Ovary (tissue), 3 donors: ENCODE results near the gene SLC9B2.

Source experiments
- CTCF ChIP-seq, 3 donors: fragments of 450-650 bp in 2 of 3; fragments of 200-600 bp in 1 of 3; IDR thresholded peaks; one replicate each; pipeline versions ENCODE4 v1.5.1 to v1.8.0; 2016 to 2022; ENCODE audit warnings: antibody characterized with exemption in 3 of 3, mild to moderate bottlenecking in 1 of 3
- EP300 ChIP-seq: sonication (generic); formaldehyde crosslinking; IDR thresholded peaks from one replicate; pipeline ENCODE4 v1.6.1; 2017; ENCODE audit warnings: antibody characterized with exemption
- POLR2A ChIP-seq: fragments of 450-650 bp; IDR thresholded peaks from one replicate; pipeline ENCODE4 v1.6.1; 2017; ENCODE audit warnings: antibody characterized with exemption, mild to moderate bottlenecking, moderate library complexity
- donor health status: DM: no; HTN: no; CAD: no.

GRCh38 chr4:103092245-103092644, 15.7 kb upstream of the SLC9B2 start:
- no peak for TF ChIP-seq CTCF (IDR thresholded peaks at IDR 0.05)
- TF ChIP-seq POLR2A = no peak
- no peak for TF ChIP-seq EP300
